ENCODE measurements around the gene MICA.
"Not testable (repeated sequence)": the region's sequence is repeated elsewhere in the genome, so short reads cannot be mapped to it uniquely, and the experiment has no call there.

The MICA gene

DNA sequence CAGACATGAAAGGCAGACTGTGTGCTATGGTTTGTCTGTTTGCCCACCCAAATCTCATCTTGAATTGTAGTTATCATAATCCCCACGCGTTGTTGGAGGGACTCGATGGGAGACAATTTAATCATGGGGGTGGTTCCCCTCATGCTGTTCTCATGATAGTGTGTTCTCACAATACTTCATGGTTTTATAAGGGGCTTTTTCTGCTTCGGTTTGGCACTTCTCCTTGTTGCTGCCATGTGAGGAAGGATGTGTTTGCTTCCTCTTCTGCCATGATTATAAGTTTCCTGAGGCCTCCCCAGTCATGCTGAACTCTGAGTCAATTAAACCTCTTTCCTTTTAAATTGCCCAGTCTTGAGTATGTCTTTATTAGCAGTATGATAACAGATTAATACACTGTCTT, 47.4 kb downstream of the MICA start:
- TF ChIP-seq, protein P1, sequence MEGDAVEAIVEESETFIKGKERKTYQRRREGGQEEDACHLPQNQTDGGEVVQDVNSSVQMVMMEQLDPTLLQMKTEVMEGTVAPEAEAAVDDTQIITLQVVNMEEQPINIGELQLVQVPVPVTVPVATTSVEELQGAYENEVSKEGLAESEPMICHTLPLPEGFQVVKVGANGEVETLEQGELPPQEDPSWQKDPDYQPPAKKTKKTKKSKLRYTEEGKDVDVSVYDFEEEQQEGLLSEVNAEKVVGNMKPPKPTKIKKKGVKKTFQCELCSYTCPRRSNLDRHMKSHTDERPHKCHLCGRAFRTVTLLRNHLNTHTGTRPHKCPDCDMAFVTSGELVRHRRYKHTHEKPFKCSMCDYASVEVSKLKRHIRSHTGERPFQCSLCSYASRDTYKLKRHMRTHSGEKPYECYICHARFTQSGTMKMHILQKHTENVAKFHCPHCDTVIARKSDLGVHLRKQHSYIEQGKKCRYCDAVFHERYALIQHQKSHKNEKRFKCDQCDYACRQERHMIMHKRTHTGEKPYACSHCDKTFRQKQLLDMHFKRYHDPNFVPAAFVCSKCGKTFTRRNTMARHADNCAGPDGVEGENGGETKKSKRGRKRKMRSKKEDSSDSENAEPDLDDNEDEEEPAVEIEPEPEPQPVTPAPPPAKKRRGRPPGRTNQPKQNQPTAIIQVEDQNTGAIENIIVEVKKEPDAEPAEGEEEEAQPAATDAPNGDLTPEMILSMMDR (IDR thresholded peaks at IDR 0.05; ENCODE audit: low read depth, low read length, missing control alignments): no peak
- H3K4me3 ChIP-seq (replicated peaks; ENCODE audit: low read depth, low read length): no peak overlapping the region
- DNase-seq (ENCODE audit: extremely low read depth, low read depth): no peak

DNA sequence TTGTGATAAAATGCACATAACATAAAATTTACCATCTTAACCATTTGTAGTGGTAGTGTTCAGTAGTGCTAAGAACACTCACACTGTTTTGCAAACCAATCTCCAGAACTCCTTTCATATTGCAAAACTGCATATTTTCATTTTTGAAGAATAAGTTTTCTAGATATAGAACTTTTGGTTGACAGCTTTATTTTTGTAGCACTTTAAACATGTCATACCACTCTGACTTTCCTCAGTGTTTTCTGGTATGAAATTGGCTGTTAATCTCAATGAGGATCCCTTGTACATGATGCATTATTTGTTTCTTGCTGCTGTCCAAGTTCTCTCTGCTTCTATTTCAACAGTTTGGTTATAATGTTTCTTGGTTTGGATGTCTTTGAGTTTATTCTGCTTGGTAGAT, 49.5 kb downstream of the MICA start:
- TF ChIP-seq, protein P1 (IDR thresholded peaks at IDR 0.05; ENCODE audit: low read depth, low read length, missing control alignments): no peak
- no peak overlapping the region for H3K4me3 ChIP-seq (replicated peaks; ENCODE audit: low read depth, low read length)
- DNase-seq (ENCODE audit: extremely low read depth, low read depth): no peak

DNA sequence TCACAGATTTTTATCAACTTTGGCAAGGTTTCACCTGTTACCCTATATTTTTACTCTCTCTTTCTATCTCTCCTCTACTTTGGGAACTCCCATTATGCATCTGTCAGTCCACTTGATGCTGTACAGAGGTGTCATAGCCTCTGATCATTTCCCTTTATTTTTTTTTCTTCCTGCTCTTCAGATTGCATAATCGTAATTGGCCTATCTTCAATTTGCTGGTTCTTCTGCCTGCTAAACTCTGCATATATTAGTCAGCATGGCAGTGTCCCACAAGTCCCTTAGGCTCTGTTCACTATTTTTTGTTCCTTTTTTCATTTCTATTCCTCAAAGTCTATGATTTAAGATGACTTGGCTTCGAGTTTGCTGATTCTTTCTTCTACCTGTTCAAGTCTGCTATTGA, 49.9 kb downstream of the MICA start:
- TF ChIP-seq, protein P1 (IDR thresholded peaks at IDR 0.05; ENCODE audit: low read depth, low read length, missing control alignments): no peak
- no peak for DNase-seq (ENCODE audit: extremely low read depth, low read depth)
- H3K4me3 ChIP-seq (replicated peaks; ENCODE audit: low read depth, low read length): no peak overlapping the region

DNA sequence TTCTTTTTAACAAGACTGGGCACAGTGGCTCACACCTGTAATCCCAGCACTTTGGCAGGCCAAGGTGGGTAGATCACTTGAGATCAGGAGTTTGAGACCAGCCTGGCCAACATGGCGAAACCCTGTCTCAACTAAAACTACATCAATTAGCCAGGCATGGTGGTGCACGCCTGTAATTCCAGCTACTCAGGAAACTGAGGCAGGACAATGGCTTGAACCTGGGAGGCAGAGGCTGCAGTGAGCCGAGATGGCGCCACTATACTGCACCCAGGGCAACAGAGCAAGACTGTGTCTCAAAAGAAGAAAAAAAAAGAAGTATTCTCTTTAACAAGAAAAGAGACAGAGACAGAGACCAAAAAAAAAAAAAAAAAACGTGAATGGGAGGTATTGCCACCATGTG, 56.5 kb downstream of the MICA start:
- DNase-seq (ENCODE audit: extremely low read depth, low read depth); H3K4me3 ChIP-seq (replicated peaks; ENCODE audit: low read depth, low read length): not testable (repeated sequence)

GRCh38 chr6:31460361-31461025, 57.1 kb downstream of the MICA start:
- TF ChIP-seq, protein P1 (IDR thresholded peaks at IDR 0.05; ENCODE audit: low read depth, low read length, missing control alignments): no peak
- H3K4me3 ChIP-seq (replicated peaks; ENCODE audit: low read depth, low read length): no peak overlapping the region
- no peak for DNase-seq (ENCODE audit: extremely low read depth, low read depth)

- no peak for DNase-seq (ENCODE audit: extremely low read depth, low read depth)
- H3K4me3 ChIP-seq (replicated peaks; ENCODE audit: low read depth, low read length): no peak overlapping the region
- TF ChIP-seq, protein P1 (IDR thresholded peaks at IDR 0.05; ENCODE audit: low read depth, low read length, missing control alignments): no peak
These were observed 58.9 kb downstream of the MICA start for GRCh38 chr6:31462026-31462963.

Measured in HFF-Myc (cell line).